ENCODE data around the gene FLRT1.

DNA sequence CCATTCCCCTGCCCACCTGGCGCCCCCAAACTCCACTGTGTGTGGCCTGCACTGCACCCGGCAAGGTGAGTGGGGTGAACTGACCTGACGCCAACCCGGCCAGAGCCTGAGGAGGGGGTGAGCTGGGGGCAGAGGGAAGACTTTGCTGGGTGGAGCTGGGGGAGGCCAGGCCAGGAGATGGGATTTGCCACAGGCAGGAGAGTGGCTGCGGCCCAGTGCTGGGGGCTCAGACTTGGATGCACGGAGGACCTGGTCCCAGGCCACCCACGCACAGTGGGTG is 17.8 kb upstream of the FLRT1 start:
- TF ChIP-seq POLR2AphosphoS5 (IDR thresholded peaks at IDR 0.05) (no peak), CTCF (IDR thresholded peaks at IDR 0.05) (no peak)
